SK-N-SH treated with all-trans-retinoic acid at 6 μM for 48 hours (cell line): Measurements from ENCODE around the gene ATP5IF1.

ENCODE experiments used
- ATAC-seq: fragments of 200-7000 bp; cut with Tn5 transposase; 3 replicates; pipeline ENCODE4 v1.9.1; 2020; ENCODE audit warnings: mild to moderate bottlenecking, moderate library complexity
- ARNTL ChIP-seq: fragments of 450-650 bp; formaldehyde crosslinking; IDR thresholded peaks from 2 replicates; pipeline ENCODE4 v1.5.0; 2020; ENCODE audit warnings: low read depth, mild to moderate bottlenecking, moderate library complexity, borderline replicate concordance
- BACH2 ChIP-seq: fragments of 250-450 bp; sonication (Bioruptor Pico); IDR thresholded peaks from 2 replicates; pipeline ENCODE4 v1.9.0; 2021; ENCODE audit warnings: mild to moderate bottlenecking, borderline replicate concordance
- CSDC2 ChIP-seq: fragments of 250-450 bp; sonication (Bioruptor Pico); IDR thresholded peaks from 2 replicates; pipeline ENCODE4 v1.5.0; 2020; ENCODE audit warnings: mild to moderate bottlenecking, moderate library complexity
- CSRNP3 ChIP-seq: fragments of 250-450 bp; sonication (Bioruptor Pico); IDR thresholded peaks from 2 replicates; pipeline ENCODE4 v1.5.1; 2021; ENCODE audit warnings: mild to moderate bottlenecking, moderate library complexity
- ESRRG ChIP-seq: fragments of 250-450 bp; sonication (Bioruptor Pico); IDR thresholded peaks from 2 replicates; pipeline ENCODE4 v1.6.1; 2021; ENCODE audit warnings: mild to moderate bottlenecking
- ISL1 ChIP-seq: fragments of 250-450 bp; sonication (Bioruptor Pico); IDR thresholded peaks from 2 replicates; pipeline ENCODE4 v2.1.2; 2022; ENCODE audit warnings: mild to moderate bottlenecking, moderate library complexity
- OSR1 ChIP-seq: fragments of 250-450 bp; sonication (Bioruptor Pico); IDR thresholded peaks from 2 replicates; pipeline ENCODE4 v1.8.0; 2022; ENCODE audit warnings: moderate library complexity, mild to moderate bottlenecking, inconsistent platforms
- PPARA ChIP-seq: fragments of 250-450 bp; sonication (Bioruptor Pico); IDR thresholded peaks from 2 replicates; pipeline ENCODE4 v1.5.0; 2020; ENCODE audit warnings: mild to moderate bottlenecking, borderline replicate concordance
- RARB ChIP-seq: fragments of 250-450 bp; sonication (Bioruptor Pico); IDR thresholded peaks from 2 replicates; pipeline ENCODE4 v1.8.0; 2021; ENCODE audit warnings: mild to moderate bottlenecking, moderate library complexity
- SNAI2 ChIP-seq: fragments of 250-450 bp; sonication (Bioruptor Pico); IDR thresholded peaks from 2 replicates; pipeline ENCODE4 v1.5.0; 2020; ENCODE audit warnings: mild to moderate bottlenecking, moderate library complexity
- TOX ChIP-seq: fragments of 250-450 bp; sonication (Bioruptor Pico); IDR thresholded peaks from 2 replicates; pipeline ENCODE4 v1.8.0; 2021; ENCODE audit warnings: mild to moderate bottlenecking, moderate library complexity, borderline replicate concordance
- ZC3H10 ChIP-seq: fragments of 250-450 bp; sonication (Bioruptor Pico); IDR thresholded peaks from 2 replicates; pipeline ENCODE4 v1.5.1; 2021; ENCODE audit warnings: mild to moderate bottlenecking, moderate library complexity
- ZFP3 ChIP-seq: fragments of 250-450 bp; sonication (Bioruptor Pico); IDR thresholded peaks from 2 replicates; pipeline ENCODE4 v1.5.0; 2020; ENCODE audit warnings: mild to moderate bottlenecking, moderate library complexity
- ZFP30 ChIP-seq: fragments of 450-650 bp; formaldehyde crosslinking; IDR thresholded peaks from 2 replicates; pipeline ENCODE4 v1.5.0; 2022; ENCODE audit warnings: mild to moderate bottlenecking, moderate library complexity
- ZNF565 ChIP-seq: fragments of 450-650 bp; formaldehyde crosslinking; conservative IDR thresholded peaks from 2 replicates; pipeline ENCODE4 v1.5.0; 2020; ENCODE audit warnings: low read depth, mild to moderate bottlenecking, moderate library complexity
- ZNF70 ChIP-seq: fragments of 450-650 bp; formaldehyde crosslinking; IDR thresholded peaks from 2 replicates; pipeline ENCODE4 v1.5.0; 2020; ENCODE audit warnings: mild to moderate bottlenecking, moderate library complexity
- ZNF8 ChIP-seq: fragments of 450-650 bp; formaldehyde crosslinking; IDR thresholded peaks from 2 replicates; pipeline ENCODE4 v1.5.0; 2020; ENCODE audit warnings: mild to moderate bottlenecking, moderate library complexity
- TF ChIP-seq, protein P1 (sequence below): fragments of 250-450 bp; sonication (Bioruptor Pico); IDR thresholded peaks from 2 replicates; pipeline ENCODE4 v1.8.0; 2020; ENCODE audit warnings: mild to moderate bottlenecking, moderate library complexity, borderline replicate concordance
- TF ChIP-seq, protein P2 (sequence below): fragments of 250-450 bp; sonication (Bioruptor Pico); IDR thresholded peaks from 2 replicates; pipeline ENCODE4 v1.5.1; 2020; ENCODE audit warnings: low read depth, mild to moderate bottlenecking, moderate library complexity
- TF ChIP-seq, protein P3 (sequence below): fragments of 250-450 bp; sonication (Bioruptor Pico); IDR thresholded peaks from 2 replicates; pipeline ENCODE4 v1.5.0; 2020; ENCODE audit warnings: mild to moderate bottlenecking, moderate library complexity

Gene ATP5IF1

GRCh38 chr1:28279721-28280120 is 43.8 kb downstream of the ATP5IF1 start:
- TF ChIP-seq, protein P1, sequence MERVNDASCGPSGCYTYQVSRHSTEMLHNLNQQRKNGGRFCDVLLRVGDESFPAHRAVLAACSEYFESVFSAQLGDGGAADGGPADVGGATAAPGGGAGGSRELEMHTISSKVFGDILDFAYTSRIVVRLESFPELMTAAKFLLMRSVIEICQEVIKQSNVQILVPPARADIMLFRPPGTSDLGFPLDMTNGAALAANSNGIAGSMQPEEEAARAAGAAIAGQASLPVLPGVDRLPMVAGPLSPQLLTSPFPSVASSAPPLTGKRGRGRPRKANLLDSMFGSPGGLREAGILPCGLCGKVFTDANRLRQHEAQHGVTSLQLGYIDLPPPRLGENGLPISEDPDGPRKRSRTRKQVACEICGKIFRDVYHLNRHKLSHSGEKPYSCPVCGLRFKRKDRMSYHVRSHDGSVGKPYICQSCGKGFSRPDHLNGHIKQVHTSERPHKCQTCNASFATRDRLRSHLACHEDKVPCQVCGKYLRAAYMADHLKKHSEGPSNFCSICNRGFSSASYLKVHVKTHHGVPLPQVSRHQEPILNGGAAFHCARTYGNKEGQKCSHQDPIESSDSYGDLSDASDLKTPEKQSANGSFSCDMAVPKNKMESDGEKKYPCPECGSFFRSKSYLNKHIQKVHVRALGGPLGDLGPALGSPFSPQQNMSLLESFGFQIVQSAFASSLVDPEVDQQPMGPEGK (CRISPR knock-in tag), result no peak
- TF ChIP-seq TOX (CRISPR knock-in tag) (no peak), BACH2 (no peak)
- no peak for ATAC-seq

GRCh38 chr1:28280501-28280900 is 44.6 kb downstream of the ATP5IF1 start:
- TF ChIP-seq ZNF565 (CRISPR knock-in tag) (no peak), CSDC2 (CRISPR knock-in tag) (no peak), ZC3H10 (CRISPR knock-in tag) (no peak), ESRRG (no peak), ZNF8 (no peak), PPARA (CRISPR knock-in tag) (no peak), OSR1 (CRISPR knock-in tag) (no peak), CSRNP3 (CRISPR knock-in tag) (no peak), ZFP3 (no peak)
- TF ChIP-seq, protein P2, sequence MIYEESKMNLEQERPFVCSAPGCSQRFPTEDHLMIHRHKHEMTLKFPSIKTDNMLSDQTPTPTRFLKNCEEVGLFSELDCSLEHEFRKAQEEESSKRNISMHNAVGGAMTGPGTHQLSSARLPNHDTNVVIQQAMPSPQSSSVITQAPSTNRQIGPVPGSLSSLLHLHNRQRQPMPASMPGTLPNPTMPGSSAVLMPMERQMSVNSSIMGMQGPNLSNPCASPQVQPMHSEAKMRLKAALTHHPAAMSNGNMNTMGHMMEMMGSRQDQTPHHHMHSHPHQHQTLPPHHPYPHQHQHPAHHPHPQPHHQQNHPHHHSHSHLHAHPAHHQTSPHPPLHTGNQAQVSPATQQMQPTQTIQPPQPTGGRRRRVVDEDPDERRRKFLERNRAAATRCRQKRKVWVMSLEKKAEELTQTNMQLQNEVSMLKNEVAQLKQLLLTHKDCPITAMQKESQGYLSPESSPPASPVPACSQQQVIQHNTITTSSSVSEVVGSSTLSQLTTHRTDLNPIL (CRISPR knock-in tag), result no peak
- ATAC-seq, result no peak

- no peak for ATAC-seq
Measured at GRCh38 chr1:28280977-28281381, 45.1 kb downstream of the ATP5IF1 start.

GRCh38 chr1:28281608-28282425 is 45.9 kb downstream of the ATP5IF1 start:
- no peak for TF ChIP-seq TOX (CRISPR knock-in tag)
- TF ChIP-seq SNAI2 (CRISPR knock-in tag), result no peak
- no peak for TF ChIP-seq ZNF8
- TF ChIP-seq BACH2, result no peak
- TF ChIP-seq, protein P3, sequence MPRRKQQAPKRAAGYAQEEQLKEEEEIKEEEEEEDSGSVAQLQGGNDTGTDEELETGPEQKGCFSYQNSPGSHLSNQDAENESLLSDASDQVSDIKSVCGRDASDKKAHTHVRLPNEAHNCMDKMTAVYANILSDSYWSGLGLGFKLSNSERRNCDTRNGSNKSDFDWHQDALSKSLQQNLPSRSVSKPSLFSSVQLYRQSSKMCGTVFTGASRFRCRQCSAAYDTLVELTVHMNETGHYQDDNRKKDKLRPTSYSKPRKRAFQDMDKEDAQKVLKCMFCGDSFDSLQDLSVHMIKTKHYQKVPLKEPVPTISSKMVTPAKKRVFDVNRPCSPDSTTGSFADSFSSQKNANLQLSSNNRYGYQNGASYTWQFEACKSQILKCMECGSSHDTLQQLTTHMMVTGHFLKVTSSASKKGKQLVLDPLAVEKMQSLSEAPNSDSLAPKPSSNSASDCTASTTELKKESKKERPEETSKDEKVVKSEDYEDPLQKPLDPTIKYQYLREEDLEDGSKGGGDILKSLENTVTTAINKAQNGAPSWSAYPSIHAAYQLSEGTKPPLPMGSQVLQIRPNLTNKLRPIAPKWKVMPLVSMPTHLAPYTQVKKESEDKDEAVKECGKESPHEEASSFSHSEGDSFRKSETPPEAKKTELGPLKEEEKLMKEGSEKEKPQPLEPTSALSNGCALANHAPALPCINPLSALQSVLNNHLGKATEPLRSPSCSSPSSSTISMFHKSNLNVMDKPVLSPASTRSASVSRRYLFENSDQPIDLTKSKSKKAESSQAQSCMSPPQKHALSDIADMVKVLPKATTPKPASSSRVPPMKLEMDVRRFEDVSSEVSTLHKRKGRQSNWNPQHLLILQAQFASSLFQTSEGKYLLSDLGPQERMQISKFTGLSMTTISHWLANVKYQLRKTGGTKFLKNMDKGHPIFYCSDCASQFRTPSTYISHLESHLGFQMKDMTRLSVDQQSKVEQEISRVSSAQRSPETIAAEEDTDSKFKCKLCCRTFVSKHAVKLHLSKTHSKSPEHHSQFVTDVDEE (CRISPR knock-in tag), result no peak
- no peak for TF ChIP-seq OSR1 (CRISPR knock-in tag)
- TF ChIP-seq ARNTL (CRISPR knock-in tag), result no peak
- no peak for TF ChIP-seq CSDC2 (CRISPR knock-in tag)
- TF ChIP-seq ZNF565 (CRISPR knock-in tag), result no peak
- no peak for TF ChIP-seq ZFP30 (CRISPR knock-in tag)
- TF ChIP-seq ZNF70, result no peak
- TF ChIP-seq RARB (CRISPR knock-in tag), result no peak
- no peak for TF ChIP-seq CSRNP3 (CRISPR knock-in tag)
- ATAC-seq, result no peak

More at GRCh38 chr1:28280977-28281381, 45.1 kb downstream of the ATP5IF1 start:
- no peak for TF ChIP-seq OSR1 (CRISPR knock-in tag)
- no peak for TF ChIP-seq ISL1 (CRISPR knock-in tag)
